NCI-H2227 treated with DMSO at 0.1 percent for 48 hours (cell line): ENCODE results near the gene DMGDH.

Experiments
- DNase-seq: peaks from one replicate; lab custom pipeline; 2025; lab: John Stamatoyannopoulos, UW

The DMGDH gene

DNA sequence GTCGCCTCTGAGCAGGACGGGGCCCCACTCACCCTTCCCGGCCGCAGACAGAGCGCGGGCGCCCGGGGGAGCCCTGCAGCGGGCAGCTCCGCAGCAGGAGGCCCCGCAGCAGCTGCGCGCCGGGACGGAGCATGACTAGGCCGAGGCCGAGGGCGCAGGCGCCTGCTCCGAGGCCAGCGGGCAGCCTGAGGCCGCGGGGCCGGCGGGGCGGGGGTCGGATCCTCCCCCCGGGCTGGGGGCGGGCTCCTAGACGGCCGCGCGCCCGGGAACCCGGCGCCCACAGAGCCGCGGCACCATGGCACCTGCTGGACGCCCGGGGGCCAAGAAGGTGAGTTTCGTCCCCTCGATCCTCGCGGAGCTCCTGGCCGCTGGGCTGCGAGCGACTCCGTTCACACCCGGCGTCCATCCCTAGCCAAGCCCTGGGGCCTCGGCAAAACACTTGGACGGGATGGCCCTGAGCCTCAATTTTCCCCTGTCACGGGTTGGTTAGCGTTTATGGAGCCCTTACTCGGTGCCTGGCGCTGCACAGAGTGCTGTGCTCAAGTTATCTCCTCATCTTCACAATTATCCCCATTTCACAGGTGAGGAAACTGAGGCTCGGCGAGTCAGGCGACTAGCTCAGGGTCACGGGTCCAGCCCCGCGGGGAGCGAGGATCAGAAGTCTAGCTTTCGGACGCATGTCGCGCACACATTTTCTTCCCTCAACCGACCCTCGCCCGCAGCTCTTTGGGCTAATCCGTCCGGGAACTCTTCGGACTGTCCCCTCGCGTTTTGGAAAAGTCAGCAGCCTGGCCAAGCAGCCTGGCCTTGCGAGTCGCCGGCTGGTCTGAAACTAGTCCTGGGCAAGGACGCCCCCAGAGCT lies at the start of gene DMGDH, which contains the start of gene BHMT2:
Gene DMGDH, minus strand, starts transcription at position 187 of the 862 bp plus-strand sequence. Its CDS starts 54 bp downstream, at position 133.
Gene BHMT2, plus strand, starts transcription at position 280 of the 862 bp plus-strand sequence. Its CDS starts 16 bp downstream, at position 296.
- peak; percentile 5 for DNase-seq

- DNase-seq: no peak
Measured at GRCh38 chr5:79112703-79113058, 43.2 kb upstream of the DMGDH start.

GRCh38 chr5:79111960-79112702 lies 42.7 kb upstream of the DMGDH start:
- DNase-seq: no peak

- DNase-seq: no peak
Measured at GRCh38 chr5:79111387-79111959, 42.0 kb upstream of the DMGDH start, which contains the start of gene BHMT. BHMT (plus strand) TSS chr5:79111809; CDS start chr5:79111886, 77 bp downstream.

GRCh38 chr5:79109527-79110492 lies 40.3 kb upstream of the DMGDH start:
- no peak for DNase-seq

DNA sequence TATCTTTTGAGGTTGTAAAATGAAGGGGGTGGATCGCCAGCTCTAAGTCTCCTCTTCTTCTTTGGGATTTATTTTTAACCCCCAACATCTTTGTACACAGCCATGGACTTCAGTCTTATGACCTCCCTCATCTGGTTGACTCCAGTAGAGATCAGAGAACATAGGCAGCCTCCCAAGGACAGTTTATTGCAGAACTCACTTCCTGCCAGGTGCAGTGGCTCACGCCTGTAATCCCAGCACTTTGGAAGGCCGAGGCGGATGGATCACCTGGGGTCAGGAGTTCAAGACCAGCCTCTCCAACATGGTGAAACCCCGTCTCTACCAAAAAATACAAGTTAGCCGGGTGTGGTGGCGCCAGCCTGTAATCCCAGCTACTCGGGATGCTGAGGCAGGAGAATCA lies 39.3 kb upstream of the DMGDH start:
- DNase-seq: no peak

DNA sequence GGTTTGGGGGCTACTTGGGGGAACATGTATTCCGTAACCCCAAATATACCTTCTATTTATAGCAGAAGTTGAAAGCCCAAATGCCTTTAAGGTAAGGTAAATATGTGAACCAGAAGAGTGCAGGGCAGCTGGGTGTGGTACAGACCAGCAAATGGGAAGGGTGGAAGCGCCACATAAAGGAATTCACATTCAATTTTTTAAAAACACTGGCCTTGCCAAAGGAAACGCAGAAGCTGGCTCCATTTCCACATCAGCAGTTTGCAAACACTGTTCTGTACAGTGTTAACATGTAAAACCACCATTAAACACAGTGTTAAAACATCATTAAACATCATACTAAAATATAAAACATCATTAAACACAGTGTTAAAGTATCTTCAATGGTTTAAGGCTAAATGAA lies 38.6 kb upstream of the DMGDH start:
- DNase-seq: no peak

DNA sequence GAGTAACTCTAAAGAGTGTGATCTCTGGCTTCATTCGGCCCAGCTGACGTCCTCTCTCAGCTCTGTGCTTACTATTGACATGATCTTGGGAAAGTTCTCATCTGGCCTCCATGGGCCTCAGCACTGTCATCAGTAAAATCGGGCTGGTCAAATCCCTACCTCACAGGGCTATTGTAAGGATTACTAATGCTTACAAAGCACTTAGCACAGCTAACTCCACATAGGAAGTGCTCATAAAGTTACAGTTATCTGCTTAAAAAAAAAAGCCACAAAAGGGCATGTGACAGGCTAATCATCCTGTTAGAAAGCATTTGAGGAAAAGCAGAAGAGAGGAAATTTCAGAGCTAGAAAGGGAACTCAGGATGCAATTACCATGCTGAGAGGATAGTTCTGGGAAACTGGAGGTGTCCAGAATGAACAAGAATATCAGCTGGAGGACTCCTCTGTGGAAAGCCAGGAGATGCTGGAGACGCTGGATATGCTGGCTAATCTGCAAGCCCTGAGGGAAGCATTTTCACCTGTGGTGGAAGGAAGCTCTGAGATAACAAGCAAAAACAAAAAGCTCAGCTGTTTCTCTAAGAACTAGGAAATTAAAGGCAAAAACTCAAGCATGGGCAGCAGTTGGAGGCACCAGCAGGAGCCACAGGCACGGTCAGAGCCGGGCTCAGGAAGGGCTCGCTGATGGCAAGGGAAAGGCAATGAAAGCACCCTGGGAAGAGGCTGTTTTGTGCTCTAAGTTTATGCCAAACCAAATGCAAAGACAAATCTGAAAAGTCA lies 37.7 kb upstream of the DMGDH start:
- no peak for DNase-seq

DNA sequence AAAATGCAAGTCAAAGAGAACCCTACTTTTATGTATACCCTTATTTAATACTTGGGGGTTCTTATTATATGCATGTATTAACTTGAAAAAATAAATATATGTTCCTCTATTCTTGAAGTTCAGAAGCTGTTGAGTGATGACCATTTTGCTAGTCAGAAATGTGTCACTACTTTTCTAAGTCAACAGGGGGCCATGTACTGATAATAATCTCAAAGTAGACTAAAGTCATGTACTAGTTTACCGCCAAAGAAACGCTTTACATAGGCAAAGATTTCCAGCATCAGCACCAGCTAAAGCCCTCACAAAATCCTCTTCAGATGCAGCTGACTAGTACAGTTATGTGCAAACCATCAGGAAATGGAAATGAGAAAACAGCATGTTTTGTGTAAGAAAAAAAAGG lies 36.4 kb upstream of the DMGDH start:
- no peak for DNase-seq

DNA sequence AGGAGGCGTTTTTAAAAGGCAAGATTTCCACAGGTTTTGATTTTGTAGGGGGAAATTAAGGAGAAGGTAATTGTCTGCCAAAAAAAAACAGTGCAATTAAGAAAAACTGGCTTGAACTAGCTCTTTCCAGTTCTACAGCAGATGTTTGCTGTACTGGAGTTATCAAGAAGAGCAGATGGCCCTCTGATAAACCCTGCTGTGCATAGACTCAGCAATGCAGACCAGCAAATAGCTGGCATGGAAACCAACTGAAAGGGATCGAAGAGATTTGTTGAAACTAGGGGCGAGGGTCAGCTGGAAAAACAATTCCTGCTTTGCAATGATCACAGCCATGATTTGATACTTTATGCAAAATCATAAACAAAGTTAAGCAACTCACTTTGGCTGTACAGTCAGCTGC lies 24.3 kb upstream of the DMGDH start:
- no peak for DNase-seq

- DNase-seq: no peak
Measured at GRCh38 chr5:79091064-79091463, 21.6 kb upstream of the DMGDH start.

GRCh38 chr5:79088507-79088906 lies 19.0 kb upstream of the DMGDH start:
- DNase-seq: no peak

- no peak for DNase-seq
Measured at GRCh38 chr5:79086116-79086515, 16.6 kb upstream of the DMGDH start.

GRCh38 chr5:79081779-79082178 lies 12.3 kb upstream of the DMGDH start:
- DNase-seq: no peak

- no peak for DNase-seq
Measured at GRCh38 chr5:79080804-79081203, 11.3 kb upstream of the DMGDH start.

DNA sequence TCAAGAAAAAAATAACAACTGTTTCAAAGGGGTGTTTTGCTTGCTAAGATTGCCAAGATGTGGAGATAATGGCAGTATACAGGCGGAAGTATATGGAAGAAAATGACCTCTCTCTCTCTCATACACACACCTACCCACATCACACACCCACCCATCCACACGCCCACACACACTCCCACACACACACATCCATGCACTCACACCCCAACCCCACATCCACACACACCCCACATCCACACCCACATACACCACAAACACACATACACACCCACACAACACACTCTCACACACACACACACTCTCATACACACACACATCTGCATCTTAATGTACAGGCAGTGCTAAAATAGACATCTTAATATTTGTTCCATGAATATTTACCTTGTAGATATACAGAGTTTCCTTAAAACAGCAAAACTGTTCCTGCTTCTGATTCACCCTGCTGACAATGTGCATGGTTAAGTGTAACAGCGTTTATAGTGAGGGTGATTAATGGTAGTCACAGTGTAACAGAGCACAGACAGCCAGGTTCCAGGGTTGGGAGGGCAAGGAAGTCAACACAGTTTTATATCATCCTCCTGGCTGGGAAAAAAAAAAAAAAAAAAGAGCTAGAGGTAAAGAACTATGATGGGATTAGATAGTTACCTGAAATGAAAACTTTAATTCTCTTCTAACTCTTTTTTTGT lies 8.3 kb upstream of the DMGDH start:
- no peak for DNase-seq

DNA sequence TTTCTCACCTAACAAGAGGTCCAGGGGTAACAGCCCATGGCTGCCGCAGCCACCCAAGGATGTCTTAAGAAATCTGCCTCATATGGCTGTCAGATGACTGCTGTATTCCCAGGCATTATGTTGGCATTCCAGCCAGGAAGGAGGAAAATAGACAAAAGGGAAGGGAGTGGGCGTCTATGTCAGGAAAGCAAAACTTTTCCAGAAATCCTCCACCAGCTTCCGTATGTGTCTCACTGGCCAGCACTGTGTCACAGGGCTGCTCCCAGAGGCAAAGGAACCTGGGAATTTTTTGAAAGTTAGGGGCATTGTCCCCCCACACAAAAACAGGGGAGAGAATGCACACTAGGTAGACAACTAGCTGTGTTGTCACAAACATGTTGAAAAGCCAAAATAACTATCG lies 7.3 kb upstream of the DMGDH start:
- DNase-seq: no peak

- no peak for DNase-seq
Measured at GRCh38 chr5:79075646-79076426, 6.4 kb upstream of the DMGDH start.

DNA sequence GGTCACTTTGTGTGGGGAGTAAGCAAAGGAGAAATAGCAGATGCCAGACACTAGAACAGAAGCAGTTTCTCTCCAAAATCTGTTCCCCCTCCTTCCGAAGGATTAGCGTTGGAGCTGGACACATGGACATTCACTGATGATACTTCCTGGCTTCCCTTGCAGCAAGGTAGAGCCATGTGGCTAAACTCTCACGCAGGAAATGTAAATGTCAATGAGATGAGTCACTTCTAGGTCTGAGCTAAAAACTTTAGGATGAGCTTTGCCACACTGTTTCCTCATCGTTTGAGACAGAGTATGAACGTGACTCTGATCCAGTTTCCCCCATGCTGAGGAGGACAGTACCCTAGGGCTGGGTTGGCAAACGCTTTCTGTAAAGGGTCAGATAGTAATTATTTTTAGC lies 5.2 kb upstream of the DMGDH start:
- no peak for DNase-seq

GRCh38 chr5:79070350-79070667 lies 835 bp upstream of the DMGDH start:
- DNase-seq: no peak
